ENCODE measurements around the gene EEFSEC.

EEFSEC gene

DNA sequence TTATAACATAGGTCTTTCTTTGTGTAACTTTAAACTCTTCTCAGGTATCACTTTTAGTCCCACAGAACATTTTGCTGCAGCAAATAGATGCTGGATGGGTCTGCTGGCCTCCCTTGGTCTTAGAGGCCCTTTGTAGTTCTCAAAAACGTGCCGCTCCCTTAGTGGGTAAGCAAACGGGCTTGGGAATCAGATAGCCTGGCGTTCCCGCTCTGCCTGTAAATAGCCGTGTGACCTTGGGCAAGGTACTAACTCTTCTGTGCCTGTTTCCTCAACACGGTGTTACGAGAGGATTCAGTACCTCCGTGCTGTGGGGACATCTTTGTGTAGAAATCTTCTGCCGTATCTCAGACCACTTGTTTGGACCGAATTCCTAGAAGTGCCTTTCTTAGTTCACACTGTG lies 249.0 kb downstream of the EEFSEC start:
- no peak for DNase-seq

DNA sequence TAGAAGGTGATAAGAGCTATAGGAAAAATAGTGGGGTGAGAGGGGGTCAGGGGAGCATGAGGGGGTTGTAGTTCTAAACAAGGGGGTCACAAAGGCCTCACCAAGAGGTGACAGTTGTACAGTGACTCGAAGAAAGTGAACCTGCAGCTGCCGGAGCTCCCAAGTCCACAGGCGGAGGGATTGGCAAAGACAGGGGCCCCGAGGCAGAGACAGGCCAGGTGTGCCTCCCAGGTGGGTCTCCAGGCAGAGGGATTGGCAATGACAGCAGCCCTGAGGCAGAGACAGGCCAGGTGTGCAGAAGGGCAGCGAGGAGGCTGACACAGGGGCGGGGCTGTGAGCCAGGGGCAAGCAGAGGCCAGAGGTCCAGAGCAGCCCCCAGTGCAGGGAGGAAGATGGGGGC lies 249.7 kb downstream of the EEFSEC start:
- DNase-seq, result no peak

GRCh38 chr3:128404276-128405068 lies 251.2 kb downstream of the EEFSEC start:
- DNase-seq, result no peak

- DNase-seq, result no peak
These were observed 252.4 kb downstream of the EEFSEC start for GRCh38 chr3:128405554-128406277.

DNA sequence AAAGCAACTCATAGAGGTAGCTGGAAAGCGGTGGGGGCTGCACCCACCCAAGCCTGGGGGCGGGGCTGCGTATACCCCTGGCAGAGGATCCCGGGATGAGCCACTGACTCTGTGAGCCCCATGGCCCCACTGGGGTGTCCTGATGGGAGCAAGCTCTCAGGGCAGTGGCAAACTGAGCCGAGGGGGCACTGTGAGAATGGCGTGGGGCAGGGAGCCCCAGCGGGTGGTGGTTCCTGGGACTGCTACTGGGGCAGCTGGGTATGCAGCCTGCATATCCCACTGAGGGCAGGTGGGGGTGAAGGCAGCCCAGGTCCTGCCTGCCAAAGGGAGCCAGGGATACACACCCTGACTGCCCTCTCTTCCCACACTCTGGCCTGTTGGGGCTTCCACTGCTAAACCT lies 254.0 kb downstream of the EEFSEC start:
- no peak for DNase-seq

- DNase-seq, result no peak
These were observed 254.9 kb downstream of the EEFSEC start for GRCh38 chr3:128408012-128408692.

- DNase-seq, result no peak
These were observed 255.7 kb downstream of the EEFSEC start for GRCh38 chr3:128408693-128409623.

- DNase-seq, result no peak
These were observed 256.6 kb downstream of the EEFSEC start for GRCh38 chr3:128409624-128410581.

GRCh38 chr3:128410669-128411573 lies 257.6 kb downstream of the EEFSEC start:
- DNase-seq, result no peak

- no peak for DNase-seq
These were observed 258.3 kb downstream of the EEFSEC start for GRCh38 chr3:128411574-128412064.

GRCh38 chr3:128412180-128413002 lies 259.1 kb downstream of the EEFSEC start:
- no peak for DNase-seq

- DNase-seq, result no peak
These were observed 259.7 kb downstream of the EEFSEC start for GRCh38 chr3:128413003-128413370.

DNA sequence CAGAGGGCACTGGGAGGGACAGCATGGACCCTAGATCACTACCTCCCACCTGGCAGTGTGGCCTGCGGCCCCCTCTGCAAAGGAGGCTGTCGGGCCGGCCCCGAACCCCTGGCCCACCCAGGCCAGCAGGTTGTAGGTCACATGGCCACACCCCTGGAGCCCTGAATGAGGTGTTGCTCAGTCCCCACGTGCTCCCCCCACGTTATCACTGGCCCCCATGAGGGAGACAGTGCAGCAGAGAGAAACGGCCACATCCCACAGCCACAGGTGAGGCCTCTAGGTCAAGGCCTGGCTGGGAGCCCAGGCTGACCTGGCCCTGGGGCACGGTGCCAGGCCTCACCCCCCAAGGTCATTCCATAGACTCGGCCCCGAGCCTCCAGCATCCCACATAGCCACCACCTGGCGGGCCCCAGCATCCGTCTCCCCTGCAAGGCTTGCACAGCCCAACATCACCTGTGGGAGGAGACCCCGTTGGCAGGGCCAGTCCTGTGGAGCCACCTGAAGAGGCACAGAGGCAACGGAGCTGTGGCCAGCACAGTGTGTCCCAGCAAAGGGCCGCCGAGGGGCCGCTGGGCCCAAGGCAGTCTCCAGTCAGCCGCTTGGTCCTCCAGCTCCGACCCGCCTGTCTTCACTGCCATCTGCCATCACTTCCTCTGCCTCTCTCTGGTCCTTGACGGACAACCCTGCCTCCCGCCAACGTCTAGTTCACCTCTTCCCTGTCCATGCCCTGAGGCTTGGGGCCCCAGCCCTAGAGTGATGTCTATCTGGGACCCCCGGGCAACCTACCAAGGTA lies 260.3 kb downstream of the EEFSEC start:
- DNase-seq, result no peak

DNA sequence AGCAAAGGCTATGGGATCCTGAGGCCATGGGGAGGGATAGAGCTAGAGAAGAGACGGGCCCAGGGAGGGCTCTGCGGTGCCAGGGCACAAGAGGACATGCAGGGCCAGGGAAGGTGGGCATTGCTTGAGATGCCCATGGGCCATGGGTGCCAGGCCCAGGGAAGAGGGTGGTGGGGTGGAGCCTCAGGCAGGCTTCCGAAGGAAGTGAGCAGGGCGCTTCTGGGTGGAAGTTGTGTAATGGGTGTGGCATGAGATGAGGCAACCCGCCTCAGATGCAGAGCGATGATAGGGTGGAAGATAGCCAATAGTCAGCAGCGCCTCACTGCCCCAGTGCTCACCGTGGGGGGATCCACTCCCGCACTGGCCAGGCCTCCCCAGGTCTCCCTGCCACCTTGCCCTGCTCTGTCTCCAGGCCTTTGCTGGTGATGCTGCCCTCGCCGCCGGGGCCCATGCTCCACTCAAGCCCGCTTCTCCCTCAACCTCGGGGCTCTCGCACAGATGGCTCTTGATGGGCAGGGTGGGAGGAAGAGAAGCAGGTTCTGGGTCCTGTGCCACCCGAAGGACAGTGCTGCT lies 262.0 kb downstream of the EEFSEC start:
- DNase-seq, result no peak

- no peak for DNase-seq
These were observed 262.7 kb downstream of the EEFSEC start for GRCh38 chr3:128415773-128416577.

GRCh38 chr3:128416578-128417211 lies 263.4 kb downstream of the EEFSEC start:
- DNase-seq, result no peak

- no peak for DNase-seq
These were observed 265.6 kb downstream of the EEFSEC start for GRCh38 chr3:128418900-128419299.

Data from NCI-H2029 (cell line).